HG03045 (cell line): ENCODE data around the gene PAQR8.
"Not testable (repeated sequence)": the region's sequence is repeated elsewhere in the genome, so short reads cannot be mapped to it uniquely, and the experiment has no call there.

ENCODE experiments used
- ATAC-seq: cut with Tn5 transposase; IDR thresholded peaks from one replicate; pipeline ENCODE4 v1.9.1; 2021; ENCODE audit warnings: mild to moderate bottlenecking, moderate library complexity; ENCODE audit not compliant: unreplicated experiment

Gene PAQR8

DNA sequence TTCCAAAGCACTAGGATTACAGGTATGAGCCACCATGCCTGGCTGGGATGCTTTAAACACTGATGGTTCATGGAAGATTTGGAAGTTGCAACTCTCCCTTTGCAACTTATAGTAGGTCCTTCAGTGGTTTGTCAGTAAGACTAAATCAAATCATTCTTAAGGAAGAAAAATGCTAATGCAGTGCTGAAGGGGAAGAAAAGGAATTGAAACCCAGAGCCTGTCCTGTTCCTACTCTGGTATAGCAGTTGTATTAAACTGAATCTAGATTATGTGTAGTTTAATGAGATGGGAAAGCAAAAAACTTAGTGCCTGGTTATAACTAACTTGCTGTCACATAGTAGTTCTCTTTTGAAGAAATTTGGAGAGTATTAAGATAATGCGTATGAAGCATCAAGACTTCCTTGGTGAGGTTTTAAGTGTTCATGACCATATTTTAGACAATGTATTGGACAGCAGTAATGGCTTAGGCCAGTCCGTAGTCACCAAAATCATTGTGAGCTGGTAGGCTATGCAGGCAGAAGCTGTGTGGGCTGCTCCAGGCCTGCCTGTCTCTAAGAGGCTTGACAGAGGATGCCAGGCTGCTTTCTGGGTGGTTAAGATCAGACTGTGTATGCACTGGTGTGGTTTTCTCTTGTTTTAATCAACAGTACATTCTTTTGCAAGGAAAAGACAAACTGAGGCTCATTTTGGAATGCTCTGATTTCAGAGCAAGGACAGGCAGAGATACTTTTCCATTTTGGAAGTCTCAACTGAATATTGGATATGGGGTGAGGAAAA, 14.0 kb downstream of the PAQR8 start:
- ATAC-seq: no peak

DNA sequence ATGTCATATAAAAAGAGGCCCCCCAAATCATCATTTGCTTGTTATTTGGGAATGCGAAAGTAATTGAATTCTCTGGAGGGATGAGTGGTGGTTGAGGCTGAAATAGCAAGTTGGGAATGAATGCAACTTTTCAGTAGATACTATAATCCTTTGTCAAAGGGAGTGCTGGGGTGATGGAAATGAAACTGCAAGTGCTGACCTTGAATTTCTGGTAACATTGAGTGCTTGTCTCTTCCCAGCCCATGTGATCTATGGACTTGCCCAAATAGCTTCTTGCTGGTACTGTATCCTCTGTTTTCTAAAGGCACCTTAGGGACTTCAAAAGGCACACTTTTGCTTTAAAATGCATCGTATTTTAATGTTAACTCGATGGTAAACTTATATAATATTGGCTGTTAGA, 14.8 kb downstream of the PAQR8 start:
- ATAC-seq: no peak

DNA sequence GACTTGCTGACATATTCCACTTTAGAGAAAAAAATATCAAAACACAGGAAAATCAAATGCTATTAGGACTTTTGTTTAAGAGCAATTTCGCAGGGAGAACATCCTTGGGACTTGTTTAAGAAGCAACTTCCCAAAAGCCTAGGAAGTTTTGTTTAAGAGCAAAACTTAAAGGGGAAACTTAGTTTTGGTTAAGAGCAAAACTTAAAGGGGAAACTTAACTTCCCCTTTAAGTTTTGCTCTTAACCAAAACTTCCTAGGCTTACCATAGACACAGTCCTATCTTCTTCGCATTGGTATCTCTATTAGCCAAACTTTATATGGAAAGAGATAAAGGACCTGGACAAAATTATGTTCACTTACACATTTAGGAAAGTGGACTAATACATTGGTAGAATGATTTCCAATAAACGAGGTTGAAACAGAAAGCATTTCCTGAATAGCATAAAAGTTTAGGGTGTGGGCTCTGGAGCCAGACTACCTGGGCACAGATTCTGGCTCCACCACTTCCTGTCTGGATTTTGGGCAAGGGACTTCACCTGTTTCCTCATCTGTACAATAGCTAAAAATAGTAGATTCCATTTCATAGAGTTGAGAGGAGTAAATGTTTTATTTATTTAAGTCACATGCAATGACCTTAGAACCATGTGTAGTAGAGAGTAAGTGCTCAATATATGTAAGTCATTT, 15.7 kb downstream of the PAQR8 start:
- ATAC-seq: no peak

DNA sequence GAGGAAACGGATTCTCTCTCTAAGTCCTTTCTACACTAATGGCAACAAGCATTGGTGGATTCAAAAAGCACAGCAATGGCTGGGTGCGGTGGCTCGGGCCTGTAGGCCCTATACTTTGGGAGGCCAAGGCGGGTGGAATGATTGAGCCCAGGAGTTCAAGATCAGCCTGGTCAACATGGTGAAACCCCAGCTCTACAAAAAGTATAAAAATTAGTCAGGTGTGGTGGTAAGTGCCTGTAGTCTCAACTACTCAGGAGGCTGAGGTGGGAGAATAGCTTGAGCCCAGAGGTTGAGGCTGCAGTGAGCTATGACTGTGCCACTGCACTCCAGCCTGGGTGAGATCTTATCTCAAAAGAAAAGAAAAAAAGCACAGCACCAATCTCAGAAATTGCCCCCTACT, 19.3 kb downstream of the PAQR8 start:
- ATAC-seq: no peak

DNA sequence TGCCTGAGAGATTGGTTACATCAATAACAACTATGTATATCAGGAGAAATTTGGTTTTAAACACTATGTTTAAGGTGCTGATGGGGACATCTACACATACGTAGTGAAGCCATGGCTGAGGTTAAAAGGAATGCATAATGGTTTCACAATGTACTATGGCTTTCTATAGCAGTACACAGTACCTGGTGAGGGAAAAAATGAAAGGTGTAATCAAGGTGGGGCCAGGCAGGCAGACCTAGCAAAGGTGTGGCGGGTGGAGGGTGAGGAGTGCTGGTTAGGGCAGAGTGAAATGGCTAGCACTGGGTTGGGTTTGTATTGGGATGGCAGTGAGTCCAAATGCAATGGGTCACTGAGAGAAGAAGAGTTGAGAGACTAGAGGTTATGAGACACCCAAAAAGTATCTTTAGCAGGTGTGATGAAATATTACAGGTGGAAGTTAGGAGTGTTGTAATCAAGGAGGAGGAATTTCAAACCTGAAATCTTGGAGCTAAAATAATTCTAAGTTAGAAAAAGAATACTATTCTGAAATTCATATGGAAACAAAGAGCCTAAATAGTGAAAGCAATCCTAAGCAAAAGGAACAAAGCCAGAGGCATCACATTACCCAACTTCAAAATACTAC, 22.3 kb downstream of the PAQR8 start:
- no peak for ATAC-seq

DNA sequence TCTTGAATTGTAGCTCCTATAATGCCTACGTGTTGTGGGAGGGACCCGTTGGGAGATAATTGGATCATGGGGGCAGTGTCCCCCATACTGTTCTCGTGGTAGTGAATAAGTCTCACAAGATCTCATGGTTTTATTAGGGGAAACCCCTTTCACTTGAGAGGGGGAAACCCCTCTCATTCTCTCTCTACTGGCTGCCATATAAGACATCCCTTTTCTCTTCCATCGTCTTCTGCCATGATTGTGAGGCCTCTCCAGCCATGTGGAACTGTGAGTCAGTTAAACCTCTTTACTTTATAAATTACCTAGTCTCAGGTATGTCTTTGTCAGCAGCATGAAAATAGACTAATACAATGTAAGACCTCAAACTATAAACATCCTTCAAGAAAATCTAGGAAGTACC, 23.1 kb downstream of the PAQR8 start:
- ATAC-seq: no peak

DNA sequence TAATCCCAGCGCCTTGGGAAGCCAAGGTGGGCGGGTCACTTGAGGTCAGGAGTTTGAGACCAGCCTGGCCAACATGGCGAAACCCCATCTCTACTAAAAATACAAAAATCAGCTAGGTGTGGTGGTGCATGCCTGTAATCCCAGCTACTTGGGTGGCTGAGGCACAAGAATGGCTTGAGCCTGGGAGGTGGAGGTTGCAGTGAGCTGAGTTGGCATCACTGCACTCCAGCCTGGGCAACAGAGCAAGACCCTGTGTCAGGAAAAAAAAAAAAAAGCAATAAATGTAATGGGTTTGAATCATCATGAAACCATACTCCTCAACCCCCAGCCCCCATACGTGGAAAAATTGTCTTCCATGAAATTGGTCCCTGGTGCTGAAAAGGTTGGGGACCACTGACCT, 26.2 kb downstream of the PAQR8 start:
- not testable (repeated sequence) for ATAC-seq

DNA sequence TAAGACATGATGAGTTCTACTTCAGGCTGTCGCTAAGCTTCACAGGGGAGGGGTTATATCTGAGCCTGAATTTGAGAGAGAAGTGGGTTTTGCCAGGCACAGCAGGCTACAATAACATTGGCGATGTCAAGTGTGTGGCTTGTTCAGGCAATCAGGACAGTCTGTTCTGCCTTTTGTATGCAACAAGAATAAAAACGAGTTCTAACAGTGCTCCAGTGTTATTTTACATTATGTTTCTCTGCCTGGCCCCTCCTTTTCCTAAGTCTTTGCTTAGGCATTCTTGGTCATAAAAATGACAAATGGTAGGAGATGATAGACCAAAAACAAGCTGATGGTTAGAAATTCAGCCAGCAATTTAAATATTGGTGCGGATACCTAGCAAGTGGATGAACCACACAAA, 26.8 kb downstream of the PAQR8 start:
- ATAC-seq: no peak

DNA sequence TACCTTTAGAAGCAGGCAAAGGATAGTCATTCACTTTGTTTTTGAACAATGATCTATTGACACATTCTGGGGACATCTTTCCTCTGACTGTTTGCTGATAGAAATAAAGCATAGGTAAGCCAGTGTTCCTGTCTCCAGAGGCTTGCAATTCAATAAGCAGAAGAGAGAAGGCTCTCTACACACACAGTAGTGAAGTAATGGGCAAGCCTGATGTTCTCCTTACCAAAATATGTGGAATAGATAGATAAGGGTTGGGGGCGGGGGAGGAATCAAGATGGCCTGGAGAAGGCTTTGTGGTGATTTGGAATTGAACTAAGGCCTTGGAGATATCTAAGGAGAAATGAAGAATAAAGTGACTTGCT, 27.3 kb downstream of the PAQR8 start:
- no peak for ATAC-seq

DNA sequence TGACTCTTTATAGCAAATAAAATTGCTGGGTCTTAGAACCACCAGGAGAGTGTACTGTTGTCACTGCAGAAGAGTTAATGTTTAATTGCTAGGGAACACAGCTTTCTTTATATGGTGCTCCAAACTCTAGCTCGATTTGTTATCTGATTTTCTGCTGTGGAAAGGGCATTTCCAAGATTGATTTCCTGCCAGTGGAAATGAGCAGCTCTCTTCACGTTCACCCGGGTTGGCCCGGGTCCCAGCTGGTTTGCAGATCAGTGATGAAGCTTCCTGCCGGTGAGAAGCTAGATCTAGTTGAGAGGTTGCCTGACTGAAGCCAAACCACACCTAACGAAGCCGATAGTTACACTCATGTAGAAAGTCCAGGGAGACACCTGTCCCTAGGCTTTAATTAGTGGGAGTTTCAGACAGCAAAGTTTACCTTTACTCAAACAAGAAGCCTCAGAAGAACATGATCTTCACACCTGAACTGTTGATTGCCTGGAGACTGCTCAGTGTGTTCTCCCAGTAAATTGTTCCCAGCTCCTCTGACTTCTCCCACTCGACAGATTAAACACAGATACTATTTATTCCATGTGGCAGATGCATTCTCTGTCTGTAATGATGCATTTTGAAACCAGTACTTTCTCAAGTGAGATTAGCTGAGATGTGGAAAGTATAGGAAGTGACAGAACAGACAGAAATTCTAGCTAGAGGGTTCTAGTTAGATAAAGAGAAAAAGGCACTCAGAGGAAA, 27.8 kb downstream of the PAQR8 start:
- peak; percentile 56 for ATAC-seq

DNA sequence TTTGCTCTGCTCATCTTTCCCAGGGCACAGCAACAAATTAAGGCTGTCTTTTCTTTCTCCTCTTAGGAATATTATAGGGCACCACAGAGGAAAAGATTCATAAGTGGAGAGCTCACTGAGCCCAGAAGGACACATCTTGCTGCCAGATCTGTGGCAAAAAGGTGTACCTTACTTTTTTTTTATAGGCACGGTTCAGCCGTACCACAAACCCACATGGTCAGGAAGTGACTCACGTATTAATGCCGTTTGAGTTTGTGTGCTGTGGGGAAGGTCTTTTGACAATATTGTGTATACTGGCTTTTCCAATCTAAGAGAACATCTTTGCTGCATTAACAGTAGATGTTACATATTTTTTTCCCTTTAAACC, 28.4 kb downstream of the PAQR8 start:
- peak; percentile 35 for ATAC-seq

DNA sequence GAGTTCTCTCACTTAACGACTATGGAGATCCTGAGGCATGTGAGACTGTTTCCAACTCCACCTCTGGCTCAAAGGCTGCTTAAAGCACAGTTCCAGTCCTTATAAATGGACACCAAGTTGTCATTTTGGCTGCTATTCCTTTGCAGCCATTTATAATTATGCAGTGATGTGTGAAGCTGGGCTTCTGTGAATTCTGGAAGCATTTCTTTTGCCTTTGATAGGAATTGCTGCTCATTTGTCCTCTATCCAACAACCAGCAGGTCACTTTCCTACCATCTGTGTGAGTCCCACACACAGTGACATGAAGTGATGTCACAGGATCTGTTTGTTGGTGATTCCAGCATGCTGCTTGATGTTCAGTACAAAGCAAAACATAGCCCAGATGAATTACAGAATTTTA, 29.6 kb downstream of the PAQR8 start:
- ATAC-seq: no peak

DNA sequence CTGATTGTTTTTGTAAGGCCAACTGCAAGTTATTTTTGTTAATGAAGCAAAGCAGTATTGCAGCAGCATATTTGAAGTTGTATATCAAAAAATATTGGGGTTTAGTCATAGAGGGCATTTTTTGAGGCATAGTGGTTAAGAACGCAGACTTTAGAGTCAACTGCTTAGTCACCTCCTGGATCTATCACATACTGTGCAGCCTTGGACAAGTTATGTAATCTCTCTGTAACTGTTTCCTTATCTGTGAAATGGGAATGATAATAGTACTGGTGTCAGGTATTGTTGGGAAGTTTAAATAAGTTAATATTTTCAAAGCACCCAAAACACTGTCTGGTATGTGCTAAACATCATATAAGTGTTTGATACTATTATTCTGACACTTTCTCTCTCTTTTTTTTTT, 31.0 kb downstream of the PAQR8 start:
- no peak for ATAC-seq

DNA sequence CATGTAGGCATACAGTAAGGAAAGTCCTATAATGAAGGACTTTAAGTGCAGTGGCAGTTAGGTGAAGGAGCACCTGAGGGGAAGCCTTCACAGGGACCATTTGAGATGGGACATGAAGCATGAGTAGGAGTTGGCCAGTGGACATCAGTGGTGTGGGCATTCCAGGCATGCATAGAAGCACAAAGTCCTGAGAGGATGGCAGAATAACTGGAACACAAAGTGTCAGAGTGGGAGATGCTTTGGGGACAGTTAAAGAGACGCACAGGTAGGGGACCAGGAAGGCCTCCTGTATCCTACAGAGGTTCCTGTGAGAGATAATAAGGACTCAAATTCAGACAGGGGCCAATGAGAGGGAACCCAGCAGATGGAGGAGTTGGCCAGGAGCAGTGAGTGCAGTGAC, 31.8 kb downstream of the PAQR8 start:
- ATAC-seq: no peak

DNA sequence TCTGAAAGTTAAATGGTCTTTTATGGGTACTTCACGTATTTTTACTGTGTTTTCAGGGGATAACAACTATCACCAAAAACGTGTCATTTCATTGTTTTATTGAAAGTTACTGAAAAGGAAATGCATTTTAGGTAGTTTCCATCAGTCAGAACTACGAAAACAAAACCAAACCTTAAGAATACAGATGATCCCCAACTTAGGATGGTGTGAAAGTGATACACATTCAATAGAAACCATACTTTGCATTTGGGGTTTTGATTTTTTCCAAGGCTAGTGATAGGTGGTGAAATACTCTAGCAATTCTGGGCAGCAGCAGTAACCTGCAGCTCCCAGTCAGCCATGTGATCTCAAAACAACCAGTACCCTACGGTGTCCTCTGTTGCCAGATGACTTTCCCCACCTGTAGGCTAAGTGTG, 32.3 kb downstream of the PAQR8 start:
- peak; percentile 61 for ATAC-seq

DNA sequence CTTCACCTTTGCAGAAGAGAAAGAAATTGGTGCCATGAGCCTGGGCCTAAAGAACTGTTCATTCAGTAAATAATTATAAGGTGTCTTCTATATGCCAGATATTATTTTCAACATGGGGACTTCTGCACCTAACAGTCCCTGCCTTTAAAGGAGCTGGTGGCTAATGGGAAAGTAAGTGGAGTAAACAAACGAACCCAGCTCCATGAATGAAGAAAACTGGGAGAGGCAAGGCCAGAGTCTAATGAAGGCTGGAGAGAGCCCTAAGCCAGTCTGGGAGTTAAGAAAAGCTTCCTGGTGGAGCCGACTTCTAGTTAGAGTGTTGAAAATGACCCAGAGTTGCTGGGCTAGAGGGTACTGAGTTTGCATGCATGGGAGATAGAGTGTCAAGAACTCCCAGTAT, 34.0 kb downstream of the PAQR8 start:
- no peak for ATAC-seq

DNA sequence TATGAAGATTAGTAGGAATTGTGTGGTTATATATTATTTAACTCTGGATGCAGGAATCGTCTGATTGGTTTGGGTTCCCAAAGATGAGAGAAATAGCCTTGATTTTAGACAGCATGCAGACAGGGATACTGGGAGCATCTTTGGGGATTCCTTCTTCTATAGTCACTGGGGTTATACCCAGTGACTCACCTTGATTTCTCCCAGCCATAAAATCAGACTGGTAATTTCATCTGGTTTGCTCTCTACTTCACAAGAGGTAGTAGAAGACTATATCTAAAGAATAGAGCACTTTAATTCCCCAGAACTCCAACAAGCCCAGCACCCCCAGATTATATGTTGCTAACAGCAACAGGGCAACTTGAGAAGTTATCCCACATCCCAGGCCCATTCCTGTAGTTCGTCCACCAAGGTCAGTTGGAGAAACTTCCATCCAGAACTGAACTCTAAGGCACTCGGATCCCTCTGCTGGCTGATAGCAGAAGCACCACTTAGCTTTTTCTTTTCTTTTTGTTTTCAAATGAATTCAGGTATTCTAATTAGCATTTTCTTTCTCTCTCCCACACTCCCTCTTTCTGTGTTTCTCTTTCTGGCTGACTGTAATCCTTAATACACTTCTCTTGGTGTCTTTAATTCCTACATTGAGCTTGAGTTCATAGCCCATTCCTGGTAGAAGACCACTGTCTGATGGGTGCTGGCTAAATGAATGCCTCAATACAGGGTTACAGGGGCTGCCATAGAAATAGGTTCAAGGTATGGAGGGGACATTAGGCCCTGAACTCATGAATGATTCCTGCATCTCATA, 37.8 kb downstream of the PAQR8 start:
- no peak for ATAC-seq

DNA sequence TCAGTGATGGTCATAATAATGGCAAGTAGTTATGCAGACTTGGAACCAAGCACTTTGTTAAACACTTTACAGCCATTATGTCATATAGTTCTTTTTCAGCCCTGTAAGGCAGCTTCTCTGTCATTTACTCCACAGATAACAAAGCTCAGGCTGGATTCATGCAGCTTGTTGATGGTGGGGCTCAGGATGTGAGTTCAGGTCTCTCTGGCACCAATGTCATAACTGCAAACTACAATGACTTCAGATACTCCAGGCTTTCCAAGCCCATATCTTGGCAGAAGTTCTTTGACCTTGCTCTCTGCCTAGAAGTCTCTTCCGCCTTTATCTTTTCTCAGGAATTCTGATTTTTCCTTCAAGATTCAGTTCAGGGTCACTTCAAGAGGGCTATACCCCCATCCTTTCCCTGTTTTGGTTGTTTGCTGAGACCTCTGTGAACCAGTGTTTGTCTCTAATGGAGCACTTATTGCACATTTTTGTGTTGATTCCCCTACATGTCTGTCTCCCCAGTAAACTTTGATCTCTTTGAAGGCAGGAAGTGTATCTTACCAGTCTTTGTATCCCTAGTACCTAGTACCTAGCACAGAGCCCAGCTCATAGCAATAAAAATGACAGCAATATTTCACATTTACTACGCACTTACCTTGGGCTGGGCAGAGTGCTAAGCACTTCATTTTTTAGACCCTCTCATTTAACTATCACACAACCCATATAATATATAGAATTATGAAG, 38.5 kb downstream of the PAQR8 start:
- ATAC-seq: no peak

DNA sequence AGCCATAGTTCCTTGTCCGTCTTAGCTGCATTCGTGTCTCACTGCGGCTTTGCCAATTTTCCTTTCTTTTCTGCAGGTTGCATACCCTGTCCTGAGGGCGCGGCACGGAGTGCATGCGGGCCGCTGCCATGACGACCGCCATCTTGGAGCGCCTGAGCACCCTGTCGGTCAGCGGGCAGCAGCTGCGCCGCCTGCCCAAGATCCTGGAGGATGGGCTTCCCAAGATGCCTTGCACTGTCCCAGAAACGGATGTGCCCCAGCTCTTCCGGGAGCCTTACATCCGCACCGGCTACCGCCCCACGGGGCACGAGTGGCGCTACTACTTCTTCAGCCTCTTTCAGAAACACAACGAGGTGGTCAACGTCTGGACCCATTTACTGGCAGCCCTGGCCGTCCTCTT, 41.1 kb downstream of the PAQR8 start:
- ATAC-seq: no peak

DNA sequence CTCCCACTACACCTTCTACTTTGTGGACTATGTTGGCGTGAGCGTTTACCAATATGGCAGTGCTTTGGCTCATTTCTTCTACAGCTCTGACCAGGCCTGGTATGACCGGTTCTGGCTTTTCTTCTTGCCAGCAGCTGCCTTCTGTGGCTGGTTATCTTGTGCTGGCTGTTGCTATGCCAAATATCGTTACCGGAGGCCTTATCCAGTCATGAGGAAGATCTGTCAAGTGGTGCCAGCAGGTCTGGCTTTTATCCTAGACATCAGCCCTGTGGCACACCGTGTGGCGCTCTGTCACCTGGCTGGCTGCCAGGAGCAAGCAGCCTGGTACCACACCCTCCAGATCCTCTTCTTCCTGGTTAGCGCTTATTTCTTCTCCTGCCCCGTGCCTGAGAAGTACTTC, 41.7 kb downstream of the PAQR8 start:
- ATAC-seq: no peak
